SH-SY5Y (cell line): ENCODE results near the gene SLC2A4.

Experiments
- GATA2 ChIP-seq: IDR thresholded peaks from 2 replicates; pipeline ENCODE4 v1.6.1; 2011; ENCODE audit warnings: mild to moderate bottlenecking, low read depth, low read length
- GATA3 ChIP-seq: IDR thresholded peaks from 2 replicates; pipeline ENCODE4 v1.6.1; 2011; ENCODE audit warnings: low read depth, mild to moderate bottlenecking, low read length, moderate library complexity

GRCh38 chr17:7240375-7240774, 41.1 kb upstream of the SLC2A4 start:
- TF ChIP-seq GATA2 (no peak), GATA3 (no peak)
